ENCODE results near the gene TENT4A. TPM values are rescaled to one million over a fixed set of nuclear protein-coding genes. Genes with fewer than 3 reads are reported as not detected.

The TENT4A gene
- total and polyA plus RNA-seq, 2 of the 4 experiments (the other 2 are of a cell fraction) = 5.9 to 17.2 TPM

DNA sequence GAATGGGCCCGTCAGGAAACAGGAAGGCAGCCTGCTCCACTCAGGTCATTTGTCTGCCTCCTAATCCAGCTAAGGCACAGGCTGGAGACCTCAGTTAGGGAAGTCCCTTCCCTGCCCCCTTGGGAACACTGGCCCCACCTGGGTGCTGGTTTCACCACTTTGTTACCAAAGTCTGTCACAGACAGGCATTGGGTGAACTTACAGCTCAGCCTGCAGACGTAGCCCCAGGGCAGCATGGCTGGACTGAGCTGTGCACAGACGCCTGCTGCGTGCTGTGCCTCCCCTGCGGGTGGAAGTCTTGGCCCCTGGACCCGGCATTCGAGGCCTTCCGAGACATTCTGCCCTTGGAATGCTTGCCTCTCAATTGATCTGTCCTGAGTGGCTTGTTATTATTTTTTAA lies 48.9 kb downstream of the TENT4A start:
- no peak overlapping the region for H3K4me2 ChIP-seq (ENCODE audit: low read depth, low read length)
- no TSS peak for BruUV-seq (replicated peaks)
- H3K18ac ChIP-seq (ENCODE audit: low read depth, low read length) = no peak overlapping the region
- no peak overlapping the region for H4K5ac ChIP-seq (ENCODE audit: low read depth, low read length)
- POLR2A ChIA-PET (ENCODE audit: unreplicated experiment) = no interaction called here
- no peaks in the 10 kb centered on the region for H3K79me1 ChIP-seq (ENCODE audit: low read depth in 1 of 2, low read length in 2 of 2)
- no peak overlapping the region for H2BK120ac ChIP-seq (ENCODE audit: low read depth, low read length)
- no peak overlapping the region for H2AK9ac ChIP-seq (replicated peaks; ENCODE audit: low read depth, low read length, poor library complexity)
- H3K56ac ChIP-seq (ENCODE audit: extremely low read depth, insufficient read depth, low read length) = no peak overlapping the region
- CTCF ChIA-PET = no interaction called here
- H2BK5ac ChIP-seq (ENCODE audit: low read depth, low read length, poor library complexity, severe bottlenecking) = no peak overlapping the region
- no peak overlapping the region for H3K27ac ChIP-seq (ENCODE audit: insufficient read depth, low read length)
- no peak overlapping the region for H3K4me3 ChIP-seq (ENCODE audit: insufficient read depth, low read depth, low read length)
- ATAC-seq (ENCODE audit: low read depth) (no peak), DNase-seq (no peak)
- H3K9me3 ChIP-seq (ENCODE audit: control insufficient read depth, insufficient read depth, low read length) = no peaks in the 10 kb centered on the region
- no peak overlapping the region for H3K4ac ChIP-seq (ENCODE audit: low read depth, low read length)
- H2AFZ ChIP-seq (replicated peaks; ENCODE audit: low read length, poor library complexity) = no peak overlapping the region
- intact Hi-C loops (cut with micrococcal nuclease) (no loop called here), dilution Hi-C loops (cut with HindIII; ENCODE audit: low sequenced_read_pairs, unreplicated experiment) (no loop called here), in situ Hi-C loops (cut with MboI; ENCODE audit: low sequenced_read_pairs) (no loop called here)
- H3K9ac ChIP-seq (ENCODE audit: low read depth, low read length) = no peak overlapping the region
- H3K4me1 ChIP-seq (ENCODE audit: control insufficient read depth, insufficient read depth, low read length) = no peaks in the 10 kb centered on the region
- peaks cover 11% of the 10 kb centered on the region for H3K36me3 ChIP-seq (ENCODE audit: control insufficient read depth, insufficient read depth, low read length)
- peaks cover 5% of the 10 kb centered on the region; the same call in 1 of the 2 replicates for H4K20me1 ChIP-seq (ENCODE audit: insufficient read depth, low read length)
- H3K27me3 ChIP-seq (ENCODE audit: control insufficient read depth, insufficient read depth, low read length) = no peaks in the 10 kb centered on the region
- H3K23ac ChIP-seq (ENCODE audit: low read depth, low read length) = no peak overlapping the region
- WGBS, 2 experiments (ENCODE audit: extremely low coverage in 2 of 2, insufficient read length in 1 of 2) = 92% methylated on average over 8 of the region's 8 CpGs; no CpG with 5 or more reads in 1 of the 2 experiments
- H4K91ac ChIP-seq (ENCODE audit: insufficient read depth, low read depth, low read length) = no peak overlapping the region
- H3K9me1 ChIP-seq (ENCODE audit: insufficient read depth, low read length) = peaks cover 5% of the 10 kb centered on the region; the same call in 1 of the 2 replicates
- H2BK20ac ChIP-seq (ENCODE audit: low read depth, low read length) = no peak overlapping the region
- no peak overlapping the region for H2BK15ac ChIP-seq (ENCODE audit: low read depth, low read length)
- no peak overlapping the region for H2AK5ac ChIP-seq (ENCODE audit: low read depth, low read length)
- no peak overlapping the region for H3K14ac ChIP-seq (replicated peaks; ENCODE audit: low read depth, low read length)
- TF ChIP-seq, protein P1, sequence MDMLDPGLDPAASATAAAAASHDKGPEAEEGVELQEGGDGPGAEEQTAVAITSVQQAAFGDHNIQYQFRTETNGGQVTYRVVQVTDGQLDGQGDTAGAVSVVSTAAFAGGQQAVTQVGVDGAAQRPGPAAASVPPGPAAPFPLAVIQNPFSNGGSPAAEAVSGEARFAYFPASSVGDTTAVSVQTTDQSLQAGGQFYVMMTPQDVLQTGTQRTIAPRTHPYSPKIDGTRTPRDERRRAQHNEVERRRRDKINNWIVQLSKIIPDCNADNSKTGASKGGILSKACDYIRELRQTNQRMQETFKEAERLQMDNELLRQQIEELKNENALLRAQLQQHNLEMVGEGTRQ (IDR thresholded peaks at IDR 0.05; ENCODE audit: low read depth, low read length) = no peak
- TF ChIP-seq SMC3 (IDR thresholded peaks at IDR 0.05; ENCODE audit: low read depth, low read length) = no peak
- TF ChIP-seq, protein P2, sequence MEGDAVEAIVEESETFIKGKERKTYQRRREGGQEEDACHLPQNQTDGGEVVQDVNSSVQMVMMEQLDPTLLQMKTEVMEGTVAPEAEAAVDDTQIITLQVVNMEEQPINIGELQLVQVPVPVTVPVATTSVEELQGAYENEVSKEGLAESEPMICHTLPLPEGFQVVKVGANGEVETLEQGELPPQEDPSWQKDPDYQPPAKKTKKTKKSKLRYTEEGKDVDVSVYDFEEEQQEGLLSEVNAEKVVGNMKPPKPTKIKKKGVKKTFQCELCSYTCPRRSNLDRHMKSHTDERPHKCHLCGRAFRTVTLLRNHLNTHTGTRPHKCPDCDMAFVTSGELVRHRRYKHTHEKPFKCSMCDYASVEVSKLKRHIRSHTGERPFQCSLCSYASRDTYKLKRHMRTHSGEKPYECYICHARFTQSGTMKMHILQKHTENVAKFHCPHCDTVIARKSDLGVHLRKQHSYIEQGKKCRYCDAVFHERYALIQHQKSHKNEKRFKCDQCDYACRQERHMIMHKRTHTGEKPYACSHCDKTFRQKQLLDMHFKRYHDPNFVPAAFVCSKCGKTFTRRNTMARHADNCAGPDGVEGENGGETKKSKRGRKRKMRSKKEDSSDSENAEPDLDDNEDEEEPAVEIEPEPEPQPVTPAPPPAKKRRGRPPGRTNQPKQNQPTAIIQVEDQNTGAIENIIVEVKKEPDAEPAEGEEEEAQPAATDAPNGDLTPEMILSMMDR (conservative IDR thresholded peaks at IDR 0.05; ENCODE audit: low read depth, low read length) = no peak
- no peak for TF ChIP-seq NFE2L2 (IDR thresholded peaks at IDR 0.05; ENCODE audit: low read depth, low read length)
- TF ChIP-seq BHLHE40 (IDR thresholded peaks at IDR 0.05; ENCODE audit: low read depth, low read length) = no peak
- no peak for TF ChIP-seq MAZ (IDR thresholded peaks at IDR 0.05; ENCODE audit: borderline replicate concordance, low read depth, low read length)
- TF ChIP-seq FOS (IDR thresholded peaks at IDR 0.05; ENCODE audit: low read depth, low read length) = no peak
- TF ChIP-seq CHD1 (IDR thresholded peaks at IDR 0.05; ENCODE audit: low read depth, low read length) = no peak
- no peak for TF ChIP-seq POLR2A (IDR thresholded peaks at IDR 0.05; ENCODE audit: low read depth, low read length)
- no peak for TF ChIP-seq MAFK (IDR thresholded peaks at IDR 0.05; ENCODE audit: low read depth, low read length)
- no peak for TF ChIP-seq RFX5 (IDR thresholded peaks at IDR 0.05; ENCODE audit: low read depth, low read length)
- no peak for TF ChIP-seq CEBPB (IDR thresholded peaks at IDR 0.05; ENCODE audit: low read depth, low read length)
- no peak overlapping the region for H4K8ac ChIP-seq (ENCODE audit: low read depth in 2 of 2, low read length in 2 of 2)
